T-helper 1 cell treated with Interleukin-12 subunit alpha and Interleukin-12 subunit beta and Interleukin-4 antibody, amounts not matched to agents 30 μg/mL and 1 μg/mL, for 36 hours (primary cell): ENCODE data around the gene MKS1.

Source experiments
- H3K27ac Mint-ChIP-seq: one replicate; pipeline ENCODE4 v1.8.0; 2021; ENCODE audit warnings: mild to moderate bottlenecking, mixed read lengths
- H3K27me3 Mint-ChIP-seq: one replicate; pipeline ENCODE4 v1.8.0; 2021; ENCODE audit warnings: low read depth, mixed read lengths
- H3K36me3 Mint-ChIP-seq: one replicate; pipeline ENCODE4 v1.8.0; 2021; ENCODE audit warnings: low read depth, mixed read lengths
- H3K4me1 Mint-ChIP-seq: one replicate; pipeline ENCODE4 v1.8.0; 2021; ENCODE audit warnings: low read depth, mixed read lengths
- H3K4me3 Mint-ChIP-seq: one replicate; pipeline ENCODE4 v1.8.0; 2021; ENCODE audit warnings: mild to moderate bottlenecking, moderate library complexity, mixed read lengths
- H3K9me3 Mint-ChIP-seq: one replicate; pipeline ENCODE4 v1.8.0; 2021; ENCODE audit warnings: mixed read lengths

Gene MKS1

GRCh38 chr17:58200024-58200633 is 18.9 kb downstream of the MKS1 start:
- H3K27ac Mint-ChIP-seq, result no peak overlapping the region
- H3K4me3 Mint-ChIP-seq, result no peak overlapping the region
- H3K9me3 Mint-ChIP-seq, result no peaks in the 10 kb centered on the region
- peaks cover 3% of the 10 kb centered on the region for H3K27me3 Mint-ChIP-seq
- no peaks in the 10 kb centered on the region for H3K36me3 Mint-ChIP-seq
- peaks cover 2% of the 10 kb centered on the region for H3K4me1 Mint-ChIP-seq

GRCh38 chr17:58196610-58197009 is 22.4 kb downstream of the MKS1 start:
- Mint-ChIP-seq H3K27ac (no peak overlapping the region), H3K4me3 (no peak overlapping the region), H3K27me3 (peaks cover 3% of the 10 kb centered on the region), H3K36me3 (no peaks in the 10 kb centered on the region), H3K9me3 (no peaks in the 10 kb centered on the region), H3K4me1 (peaks cover 2% of the 10 kb centered on the region)

GRCh38 chr17:58195518-58196123 is 23.4 kb downstream of the MKS1 start:
- no peak overlapping the region for H3K27ac Mint-ChIP-seq
- no peak overlapping the region for H3K4me3 Mint-ChIP-seq
- H3K4me1 Mint-ChIP-seq, result peaks cover 2% of the 10 kb centered on the region
- no peaks in the 10 kb centered on the region for H3K36me3 Mint-ChIP-seq
- no peaks in the 10 kb centered on the region for H3K27me3 Mint-ChIP-seq
- H3K9me3 Mint-ChIP-seq, result no peaks in the 10 kb centered on the region

- no peaks in the 10 kb centered on the region for H3K9me3 Mint-ChIP-seq
- no peaks in the 10 kb centered on the region for H3K36me3 Mint-ChIP-seq
- H3K4me1 Mint-ChIP-seq, result no peaks in the 10 kb centered on the region
- H3K27ac Mint-ChIP-seq, result no peak overlapping the region
- H3K27me3 Mint-ChIP-seq, result no peaks in the 10 kb centered on the region
- H3K4me3 Mint-ChIP-seq, result no peak overlapping the region
Observed at GRCh38 chr17:58193641-58194255, 25.3 kb downstream of the MKS1 start.

- Mint-ChIP-seq H3K4me3 (no peak within 1 kb of the TSS), H3K27me3 (no peaks in the 10 kb centered on the region), H3K9me3 (no peaks in the 10 kb centered on the region), H3K36me3 (no peaks in the 10 kb centered on the region), H3K27ac (no peak within 1 kb of the TSS), H3K4me1 (no peaks in the 10 kb centered on the region)
Observed at GRCh38 chr17:58192612-58193011, 26.4 kb downstream of the MKS1 start, which contains the start of gene EPX. Gene EPX, plus strand, starts transcription at chr17:58192726. Its CDS starts 121 bp downstream, at chr17:58192847.

- Mint-ChIP-seq H3K4me1 (no peaks in the 10 kb centered on the region), H3K27ac (no peak overlapping the region), H3K4me3 (no peak overlapping the region)
Observed at GRCh38 chr17:58191241-58191896, 27.7 kb downstream of the MKS1 start.

GRCh38 chr17:58189436-58190146 is 29.5 kb downstream of the MKS1 start:
- Mint-ChIP-seq H3K27ac (no peak overlapping the region), H3K4me1 (no peaks in the 10 kb centered on the region), H3K27me3 (peaks cover 4% of the 10 kb centered on the region)

More at GRCh38 chr17:58191241-58191896, 27.7 kb downstream of the MKS1 start:
- Mint-ChIP-seq H3K36me3 (no peaks in the 10 kb centered on the region), H3K9me3 (no peaks in the 10 kb centered on the region), H3K27me3 (peaks cover 4% of the 10 kb centered on the region)

GRCh38 chr17:58187675-58188074 is 31.4 kb downstream of the MKS1 start:
- Mint-ChIP-seq H3K4me3 (no peak overlapping the region), H3K27ac (no peak overlapping the region), H3K9me3 (no peaks in the 10 kb centered on the region), H3K27me3 (peaks cover 4% of the 10 kb centered on the region), H3K4me1 (no peaks in the 10 kb centered on the region), H3K36me3 (no peaks in the 10 kb centered on the region)

More at GRCh38 chr17:58189436-58190146, 29.5 kb downstream of the MKS1 start:
- Mint-ChIP-seq H3K36me3 (no peaks in the 10 kb centered on the region), H3K9me3 (no peaks in the 10 kb centered on the region), H3K4me3 (no peak overlapping the region)

- Mint-ChIP-seq H3K4me1 (no peaks in the 10 kb centered on the region), H3K27me3 (peaks cover 5% of the 10 kb centered on the region), H3K36me3 (no peaks in the 10 kb centered on the region), H3K9me3 (no peaks in the 10 kb centered on the region), H3K4me3 (no peak overlapping the region), H3K27ac (no peak overlapping the region)
Observed at GRCh38 chr17:58187063-58187462, 32.0 kb downstream of the MKS1 start.

- H3K4me1 Mint-ChIP-seq, result no peaks in the 10 kb centered on the region
- no peaks in the 10 kb centered on the region for H3K9me3 Mint-ChIP-seq
- no peaks in the 10 kb centered on the region for H3K36me3 Mint-ChIP-seq
- H3K4me3 Mint-ChIP-seq, result no peak overlapping the region
- H3K27ac Mint-ChIP-seq, result no peak overlapping the region
- H3K27me3 Mint-ChIP-seq, result peaks cover 7% of the 10 kb centered on the region
Observed at GRCh38 chr17:58186591-58186990, 32.5 kb downstream of the MKS1 start.

- H3K36me3 Mint-ChIP-seq, result no peaks in the 10 kb centered on the region
- no peak overlapping the region for H3K4me3 Mint-ChIP-seq
- peaks cover 13% of the 10 kb centered on the region for H3K27me3 Mint-ChIP-seq
- H3K27ac Mint-ChIP-seq, result no peak overlapping the region
- no peaks in the 10 kb centered on the region for H3K9me3 Mint-ChIP-seq
- H3K4me1 Mint-ChIP-seq, result no peaks in the 10 kb centered on the region
Observed at GRCh38 chr17:58184986-58185761, 33.9 kb downstream of the MKS1 start.

- Mint-ChIP-seq H3K4me3 (no peak overlapping the region), H3K27me3 (peaks cover 13% of the 10 kb centered on the region), H3K36me3 (no peaks in the 10 kb centered on the region), H3K27ac (no peak overlapping the region), H3K9me3 (no peaks in the 10 kb centered on the region), H3K4me1 (no peaks in the 10 kb centered on the region)
Observed at GRCh38 chr17:58184308-58184985, 34.6 kb downstream of the MKS1 start.

- H3K4me3 Mint-ChIP-seq, result no peak overlapping the region
- H3K36me3 Mint-ChIP-seq, result no peaks in the 10 kb centered on the region
- peak overlapping the region; percentile 60 for H3K27ac Mint-ChIP-seq
- no peaks in the 10 kb centered on the region for H3K9me3 Mint-ChIP-seq
- H3K27me3 Mint-ChIP-seq, result peaks cover 13% of the 10 kb centered on the region
- no peaks in the 10 kb centered on the region for H3K4me1 Mint-ChIP-seq
Observed at GRCh38 chr17:58183514-58183913, 35.5 kb downstream of the MKS1 start.
